ENCODE data around the gene PPP1R3C.

- TF ChIP-seq, protein P1, sequence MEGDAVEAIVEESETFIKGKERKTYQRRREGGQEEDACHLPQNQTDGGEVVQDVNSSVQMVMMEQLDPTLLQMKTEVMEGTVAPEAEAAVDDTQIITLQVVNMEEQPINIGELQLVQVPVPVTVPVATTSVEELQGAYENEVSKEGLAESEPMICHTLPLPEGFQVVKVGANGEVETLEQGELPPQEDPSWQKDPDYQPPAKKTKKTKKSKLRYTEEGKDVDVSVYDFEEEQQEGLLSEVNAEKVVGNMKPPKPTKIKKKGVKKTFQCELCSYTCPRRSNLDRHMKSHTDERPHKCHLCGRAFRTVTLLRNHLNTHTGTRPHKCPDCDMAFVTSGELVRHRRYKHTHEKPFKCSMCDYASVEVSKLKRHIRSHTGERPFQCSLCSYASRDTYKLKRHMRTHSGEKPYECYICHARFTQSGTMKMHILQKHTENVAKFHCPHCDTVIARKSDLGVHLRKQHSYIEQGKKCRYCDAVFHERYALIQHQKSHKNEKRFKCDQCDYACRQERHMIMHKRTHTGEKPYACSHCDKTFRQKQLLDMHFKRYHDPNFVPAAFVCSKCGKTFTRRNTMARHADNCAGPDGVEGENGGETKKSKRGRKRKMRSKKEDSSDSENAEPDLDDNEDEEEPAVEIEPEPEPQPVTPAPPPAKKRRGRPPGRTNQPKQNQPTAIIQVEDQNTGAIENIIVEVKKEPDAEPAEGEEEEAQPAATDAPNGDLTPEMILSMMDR (IDR thresholded peaks at IDR 0.05) = no peak
- TF ChIP-seq EZH2phosphoT487 (IDR thresholded peaks at IDR 0.05) (no peak), EZH2 (IDR thresholded peaks at IDR 0.05) (no peak)
Measured at GRCh38 chr10:91681361-91682276, 48.7 kb upstream of the PPP1R3C start.
